Hypothalamus (tissue), 51 donors: ENCODE results near the gene IRF3.
A peak's percentile ranks its signal among the peaks of the same experiment; 100 is the strongest.

ENCODE experiments used
- DNase-seq, 51 donors: peaks; one replicate each; lab custom pipeline; 2025; lab: John Stamatoyannopoulos, UW

Gene IRF3, protein sequence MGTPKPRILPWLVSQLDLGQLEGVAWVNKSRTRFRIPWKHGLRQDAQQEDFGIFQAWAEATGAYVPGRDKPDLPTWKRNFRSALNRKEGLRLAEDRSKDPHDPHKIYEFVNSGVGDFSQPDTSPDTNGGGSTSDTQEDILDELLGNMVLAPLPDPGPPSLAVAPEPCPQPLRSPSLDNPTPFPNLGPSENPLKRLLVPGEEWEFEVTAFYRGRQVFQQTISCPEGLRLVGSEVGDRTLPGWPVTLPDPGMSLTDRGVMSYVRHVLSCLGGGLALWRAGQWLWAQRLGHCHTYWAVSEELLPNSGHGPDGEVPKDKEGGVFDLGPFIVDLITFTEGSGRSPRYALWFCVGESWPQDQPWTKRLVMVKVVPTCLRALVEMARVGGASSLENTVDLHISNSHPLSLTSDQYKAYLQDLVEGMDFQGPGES

GRCh38 chr19:49665351-49666119, at the start of gene IRF3, which contains the start of gene BCL2L12:
TSS of gene IRF3 (minus strand) at chr19:49665857. CDS start at chr19:49664838, 1,019 bp downstream.
TSS of gene BCL2L12 (plus strand) at chr19:49665933. CDS start at chr19:49666693, 760 bp downstream.
- DNase-seq = peak; percentile 55 to 98 (median 93)

DNA sequence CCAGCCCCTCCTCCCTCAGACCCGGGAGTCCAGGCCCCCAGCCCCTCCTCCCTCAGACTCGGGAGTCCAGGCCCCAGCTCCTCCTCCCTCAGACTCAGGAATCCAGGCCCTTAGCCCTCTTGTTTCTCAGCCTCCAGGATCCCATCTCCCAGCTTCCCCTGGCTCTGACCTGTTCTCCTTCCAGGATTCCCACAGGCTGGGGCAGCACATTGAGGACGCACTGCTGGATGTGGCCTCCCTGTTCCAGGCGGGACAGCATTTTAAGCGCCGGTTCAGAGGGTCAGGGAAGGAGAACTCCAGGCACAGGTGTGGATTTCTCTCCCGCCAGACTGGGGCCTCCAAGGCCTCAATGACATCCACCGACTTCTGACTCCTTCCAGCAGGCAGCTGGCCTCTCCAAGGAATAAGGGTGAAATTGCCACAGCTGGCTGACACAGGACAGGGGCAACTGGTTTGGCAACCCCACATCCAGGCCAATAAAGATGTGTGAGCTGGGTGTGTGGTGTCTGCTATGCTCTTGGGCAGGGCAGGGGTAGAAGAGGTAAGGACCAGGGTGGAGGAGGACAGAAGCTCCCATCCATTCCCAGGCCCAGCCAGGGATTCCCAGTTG, 47.7 kb upstream of the IRF3 start:
- no peak for DNase-seq

- no peak for DNase-seq
These were observed 46.8 kb upstream of the IRF3 start for GRCh38 chr19:49712397-49712859.

DNA sequence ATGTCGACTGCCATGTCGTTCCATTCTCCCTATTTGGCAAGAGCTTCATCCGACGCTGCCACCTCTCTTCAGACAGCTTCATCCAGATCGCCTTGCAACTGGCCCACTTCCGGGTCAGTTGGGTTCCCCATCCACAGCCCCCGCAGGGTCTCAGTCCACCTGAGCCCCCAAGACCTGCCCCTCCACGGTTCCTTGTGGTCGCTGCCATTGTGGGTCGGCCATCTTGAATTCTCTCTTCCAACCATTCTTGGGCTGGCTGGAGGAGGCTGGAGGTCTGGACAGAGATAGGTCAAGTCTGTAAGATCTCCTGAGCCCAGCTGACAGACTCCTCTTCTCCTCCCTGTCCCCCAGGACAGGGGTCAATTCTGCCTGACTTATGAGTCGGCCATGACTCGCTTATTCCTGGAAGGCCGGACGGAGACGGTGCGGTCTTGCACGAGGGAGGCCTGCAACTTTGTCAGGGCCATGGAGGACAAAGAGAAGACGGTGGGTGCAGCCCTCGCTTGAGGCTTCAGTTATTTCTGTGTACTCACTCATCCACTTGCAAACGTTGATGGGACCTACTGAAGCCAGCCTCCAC, 44.8 kb upstream of the IRF3 start:
- DNase-seq = no peak

- no peak for DNase-seq
These were observed 40.3 kb upstream of the IRF3 start for GRCh38 chr19:49705919-49706318.

DNA sequence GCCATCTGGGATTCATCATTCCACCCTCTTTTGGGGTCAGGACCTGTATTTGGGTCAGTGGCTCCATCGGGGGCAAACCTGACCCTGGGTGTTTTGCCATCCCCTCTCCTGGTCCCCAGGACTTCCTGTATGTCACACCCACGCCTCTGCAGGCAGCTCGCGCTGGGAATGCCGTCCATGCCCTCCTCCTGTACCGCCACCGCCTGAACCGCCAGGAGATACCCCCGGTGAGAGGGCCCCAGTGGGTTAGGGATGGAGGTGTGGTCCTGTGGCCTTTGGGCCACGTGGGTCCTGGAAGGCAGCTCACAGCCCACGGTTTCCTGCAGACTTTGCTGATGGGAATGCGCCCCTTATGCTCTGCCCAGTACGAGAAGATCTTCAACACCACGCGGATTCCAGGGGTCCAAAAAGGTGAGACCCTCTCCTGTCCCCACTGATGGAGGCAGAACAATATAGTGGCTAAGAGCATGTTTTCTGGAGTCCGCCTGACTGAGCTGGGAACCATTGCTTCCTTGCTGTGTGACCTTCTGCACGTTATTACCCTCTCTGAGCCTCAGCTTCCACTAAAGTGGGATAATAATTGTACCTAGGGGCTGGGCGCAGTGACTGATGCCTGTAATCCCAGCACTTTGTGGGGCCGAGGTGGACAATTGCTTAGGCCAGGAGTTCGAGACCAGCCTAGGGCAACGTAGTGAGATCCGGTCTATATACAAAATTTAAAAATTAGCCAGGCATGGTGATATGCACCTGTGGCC, 39.4 kb upstream of the IRF3 start:
- no peak for DNase-seq

DNA sequence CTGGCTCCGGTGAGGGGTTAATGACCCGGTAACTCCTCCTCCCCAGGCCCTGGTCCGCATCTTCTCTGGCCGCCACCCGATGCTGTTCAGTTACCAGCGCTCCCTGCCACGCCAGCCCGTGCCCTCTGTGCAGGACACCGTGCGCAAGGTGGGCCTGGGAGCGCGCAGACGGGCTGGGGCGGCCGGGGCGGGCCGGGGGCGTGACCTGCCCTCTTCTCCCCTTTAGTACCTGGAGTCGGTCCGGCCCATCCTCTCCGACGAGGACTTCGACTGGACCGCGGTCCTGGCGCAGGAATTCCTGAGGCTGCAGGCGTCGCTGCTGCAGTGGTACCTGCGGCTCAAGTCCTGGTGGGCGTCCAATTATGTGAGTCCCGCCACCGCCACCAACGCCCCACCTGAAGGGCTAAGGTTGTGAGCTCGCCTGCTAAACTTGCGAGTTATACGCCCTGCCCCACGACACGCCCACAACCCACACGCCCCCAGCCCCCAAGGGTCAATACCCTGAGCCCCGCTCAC, 35.7 kb upstream of the IRF3 start:
- DNase-seq = no peak

DNA sequence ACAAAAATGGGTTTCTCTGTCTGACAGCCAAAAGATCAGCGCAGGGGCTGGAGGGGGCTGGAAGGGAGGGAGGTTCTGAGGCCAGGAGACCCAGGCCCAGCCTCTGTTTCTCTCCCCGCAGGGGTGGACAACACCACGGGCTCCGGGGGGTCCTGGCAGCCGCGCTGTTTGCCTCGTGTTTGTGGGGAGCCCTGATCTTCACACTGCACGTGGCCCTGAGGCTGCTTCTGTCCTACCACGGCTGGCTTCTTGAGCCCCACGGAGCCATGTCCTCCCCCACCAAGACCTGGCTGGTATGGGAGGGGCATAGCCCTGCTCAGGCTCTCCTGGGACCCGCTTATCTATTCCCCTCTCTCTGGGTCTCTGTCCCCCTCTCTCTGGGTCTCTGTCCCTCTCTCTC, 34.9 kb upstream of the IRF3 start:
- no peak for DNase-seq

GRCh38 chr19:49699364-49699763, 33.7 kb upstream of the IRF3 start:
- no peak for DNase-seq

DNA sequence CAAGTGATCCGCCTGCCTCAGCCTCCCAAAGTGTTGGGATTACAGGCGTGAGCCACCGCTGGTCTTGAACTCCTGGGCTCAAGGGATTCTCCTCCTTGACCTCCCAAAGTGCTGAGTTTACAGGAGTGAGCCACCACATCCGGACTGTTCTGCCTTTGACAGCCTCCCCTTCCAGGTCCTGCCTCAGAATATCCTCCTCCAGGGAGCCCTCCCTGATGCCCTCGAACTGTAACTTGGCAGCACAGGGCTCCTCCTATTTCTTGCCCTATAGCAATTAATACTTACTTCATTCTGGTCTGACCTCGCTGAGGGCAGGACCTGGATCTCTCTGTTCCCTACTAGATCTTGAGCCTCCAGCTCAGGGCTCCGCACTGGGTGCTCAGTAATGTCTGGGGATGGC, 31.2 kb upstream of the IRF3 start:
- DNase-seq = no peak

DNA sequence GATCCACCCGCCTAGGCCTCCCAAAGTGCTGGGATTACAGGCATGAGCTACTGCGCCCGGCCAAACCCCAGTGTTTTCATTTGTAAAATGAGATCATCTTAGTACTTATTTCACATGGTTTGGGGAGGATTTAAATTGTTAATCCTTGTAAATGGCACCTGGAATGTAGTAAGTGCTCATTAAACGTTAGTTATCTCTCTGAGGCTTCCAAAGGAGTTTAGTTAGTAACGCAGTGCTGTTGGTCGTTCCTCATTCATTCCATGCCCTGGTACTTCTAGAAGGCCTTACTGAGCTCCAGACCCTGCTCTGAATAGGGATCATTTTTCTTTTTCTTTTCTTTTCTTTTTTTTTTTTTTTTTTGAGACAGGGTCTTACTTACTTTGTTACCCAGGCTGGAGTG, 30.5 kb upstream of the IRF3 start:
- no peak for DNase-seq

- DNase-seq = peak in 17 of 51 donors; percentile 4 to 43 (median 26)
These were observed 26.5 kb upstream of the IRF3 start for GRCh38 chr19:49692147-49692506.

GRCh38 chr19:49691243-49692146, 25.8 kb upstream of the IRF3 start:
- peak in 49 of 51 donors; percentile 8 to 88 (median 62) for DNase-seq

DNA sequence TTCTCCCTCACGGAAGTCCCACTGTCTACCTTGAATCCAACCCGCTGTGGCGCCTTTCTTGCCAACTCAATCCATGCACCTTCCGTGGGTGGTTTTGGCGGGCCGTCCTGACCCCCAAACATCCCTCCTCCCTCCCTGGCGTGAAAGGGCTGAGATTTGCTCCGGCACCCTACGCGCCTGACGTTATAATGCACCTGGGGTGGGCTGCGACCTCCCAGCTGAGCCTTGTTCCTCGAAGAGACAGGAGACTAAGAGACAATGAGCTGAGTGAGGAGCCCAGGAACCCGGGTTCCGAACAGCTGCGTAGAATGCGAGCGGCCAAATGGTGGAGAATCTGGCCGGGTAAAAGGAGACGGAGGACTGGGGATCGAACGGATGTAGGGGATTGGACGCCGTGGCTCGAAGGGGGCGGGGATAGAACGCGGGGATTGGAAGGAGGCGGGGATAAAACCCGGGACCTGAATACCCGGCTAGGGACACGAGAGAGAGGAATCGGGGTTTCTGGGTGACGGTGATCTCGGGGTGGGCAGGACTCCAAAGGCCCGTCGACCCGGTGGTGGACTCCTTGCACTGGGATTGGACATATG, 25.1 kb upstream of the IRF3 start, which contains the start of gene CPT1C:
CPT1C (plus strand) TSS at position 461 of the 587 bp plus-strand sequence. CDS start 1,137 bp downstream, outside the sequence.
- DNase-seq = peak in 50 of 51 donors; percentile 17 to 90 (median 75)

- DNase-seq = peak in 7 of 51 donors; percentile 11 to 48 (median 32)
These were observed 24.5 kb upstream of the IRF3 start for GRCh38 chr19:49690079-49690655.

DNA sequence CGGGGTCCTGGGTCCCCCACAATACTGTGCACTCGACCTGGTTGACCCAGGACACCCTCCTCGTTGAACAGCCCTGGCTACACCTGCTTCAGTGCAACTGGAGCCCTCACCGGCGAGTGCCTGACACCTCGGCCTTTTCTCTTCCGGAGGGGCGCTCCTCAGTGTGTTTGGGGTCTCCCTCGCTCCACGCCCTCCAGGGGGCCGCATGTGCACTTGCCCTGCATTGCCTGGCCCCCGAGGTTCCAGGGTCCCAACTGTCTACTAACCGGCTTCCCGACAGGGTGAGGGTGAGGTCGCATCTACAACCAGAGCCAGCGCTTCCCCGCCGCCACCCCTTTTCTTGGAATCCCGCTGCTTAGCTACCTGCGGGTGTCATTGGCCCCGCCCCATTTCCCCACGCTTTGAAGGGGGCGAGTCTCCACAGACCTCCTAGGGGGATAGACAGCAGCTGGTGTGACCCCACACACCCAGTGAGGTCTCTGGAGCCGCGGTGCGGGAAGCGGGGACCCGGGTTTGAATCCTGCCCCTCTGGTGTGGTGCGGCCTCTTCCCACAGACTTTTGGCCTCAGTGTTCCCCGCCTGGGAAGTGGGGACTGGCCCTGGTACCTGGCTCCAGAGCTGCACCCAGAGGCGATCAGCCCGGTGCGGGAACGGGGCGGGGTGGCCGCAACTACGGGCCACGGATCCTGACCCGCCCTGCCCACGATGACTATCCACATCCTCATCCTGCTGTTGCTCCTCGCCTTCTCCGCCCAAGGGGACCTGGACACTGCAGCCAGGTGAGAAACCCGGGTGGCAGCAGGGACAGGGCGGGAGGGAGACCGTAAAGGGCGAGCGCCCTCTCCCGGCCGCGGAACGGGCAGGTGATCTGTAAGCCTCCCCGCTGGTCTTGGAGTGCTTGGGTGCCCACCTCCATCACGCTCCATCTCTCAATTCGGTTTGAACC, 23.7 kb upstream of the IRF3 start, which contains the start of gene ADM5:
ADM5 (plus strand) TSS at position 462 of the 946 bp plus-strand sequence; CDS start at position 706, 244 bp downstream.
- DNase-seq = peak in 32 of 51 donors; percentile 4 to 67 (median 35)
